DND-41 (cell line): Measurements from ENCODE around the gene MYO16.

Source experiments
- ATAC-seq: fragments of 200-7000 bp; cut with Tn5 transposase; 3 replicates; pipeline ENCODE4 v1.9.1; 2021; ENCODE audit warnings: low read depth; ENCODE audit not compliant: insufficient read depth
- DNase-seq: peaks from one replicate; pipeline ENCODE4 v3.0.0-alpha.2; 2020
- H2AFZ ChIP-seq: 2 replicates; pipeline ENCODE4 v1.6.0; 2012; ENCODE audit warnings: low read depth, low read length
- H3K27ac ChIP-seq: 2 replicates; pipeline ENCODE4 v1.5.1; 2012; ENCODE audit warnings: low read length, inconsistent platforms
- H3K27me3 ChIP-seq: fragments of 200-600 bp; sonication (generic); 2 replicates; pipeline ENCODE4 v1.6.0; 2012; ENCODE audit warnings: low read length, mild to moderate bottlenecking, inconsistent platforms; ENCODE audit not compliant: insufficient read depth, poor library complexity
- H3K36me3 ChIP-seq: 2 replicates; pipeline ENCODE4 v1.5.1; 2012; ENCODE audit warnings: low read length, inconsistent platforms; ENCODE audit not compliant: insufficient read depth
- H3K4me1 ChIP-seq: 2 replicates; pipeline ENCODE4 v1.5.1; 2012; ENCODE audit warnings: mild to moderate bottlenecking, low read length; ENCODE audit not compliant: insufficient read depth
- H3K4me2 ChIP-seq: 2 replicates; pipeline ENCODE4 v1.6.0; 2012; ENCODE audit warnings: mild to moderate bottlenecking, moderate library complexity, low read length, inconsistent platforms; ENCODE audit not compliant: insufficient read depth
- H3K4me3 ChIP-seq, 2 experiments: fragments of 200-600 bp in 1 of 2; shearing (Covaris generic) in 1 of 2; 2 replicates each; pipeline ENCODE4 v1.5.1; 2012 to 2016; ENCODE audit warnings: inconsistent platforms in 2 of 2, low read length in 2 of 2, mild to moderate bottlenecking in 2 of 2, low read depth in 1 of 2, moderate library complexity in 1 of 2
- H3K79me2 ChIP-seq: 2 replicates; pipeline ENCODE4 v1.6.0; 2012; ENCODE audit warnings: low read length, inconsistent platforms; ENCODE audit not compliant: insufficient read depth
- H3K9ac ChIP-seq: 2 replicates; pipeline ENCODE4 v1.6.0; 2012; ENCODE audit warnings: low read depth, mild to moderate bottlenecking, inconsistent platforms, low read length, moderate library complexity
- H3K9me3 ChIP-seq: 2 replicates; pipeline ENCODE4 v1.5.1; 2012; ENCODE audit warnings: low read length, moderate library complexity, mild to moderate bottlenecking, inconsistent platforms; ENCODE audit not compliant: insufficient read depth, severe bottlenecking
- H4K20me1 ChIP-seq: 2 replicates; pipeline ENCODE4 v1.6.0; 2012; ENCODE audit warnings: low read length; ENCODE audit not compliant: insufficient read depth
- CTCF ChIP-seq: IDR thresholded peaks from 2 replicates; pipeline ENCODE4 v1.5.1; 2012; ENCODE audit warnings: borderline replicate concordance, low read length, moderate library complexity, mild to moderate bottlenecking; ENCODE audit not compliant: poor library complexity, severe bottlenecking; ENCODE audit errors: extremely low read depth
- EZH2 ChIP-seq: IDR thresholded peaks from 3 replicates; pipeline ENCODE4 v1.6.1; 2012; ENCODE audit warnings: borderline replicate concordance, low read depth, mild to moderate bottlenecking, moderate library complexity, low read length, inconsistent platforms; ENCODE audit not compliant: severe bottlenecking

Gene MYO16

GRCh38 chr13:108667205-108667604, 37.8 kb downstream of the MYO16 start:
- H3K27me3 ChIP-seq: no peaks in the 10 kb centered on the region
- no peak overlapping the region for H3K4me2 ChIP-seq
- H3K27ac ChIP-seq: no peak overlapping the region
- H3K4me3 ChIP-seq: no peak overlapping the region
- H2AFZ ChIP-seq: no peak overlapping the region
- no peaks in the 10 kb centered on the region for H4K20me1 ChIP-seq
- no peaks in the 10 kb centered on the region for H3K79me2 ChIP-seq
- no peak overlapping the region for H3K9ac ChIP-seq
- DNase-seq (no peak), ATAC-seq (no peak)
- peaks cover 7% of the 10 kb centered on the region for H3K9me3 ChIP-seq
- no peak for TF ChIP-seq CTCF
- TF ChIP-seq EZH2: no peak
- H3K36me3 ChIP-seq: no peaks in the 10 kb centered on the region
- no peaks in the 10 kb centered on the region for H3K4me1 ChIP-seq

GRCh38 chr13:108669381-108669780, 40.0 kb downstream of the MYO16 start:
- Histone ChIP-seq H2AFZ (no peak overlapping the region), H3K4me2 (no peak overlapping the region), H3K4me3 (no peak overlapping the region), H3K9me3 (peaks cover 7% of the 10 kb centered on the region), H4K20me1 (no peaks in the 10 kb centered on the region), H3K9ac (no peak overlapping the region), H3K79me2 (no peaks in the 10 kb centered on the region), H3K36me3 (no peaks in the 10 kb centered on the region), H3K27me3 (peaks cover 5% of the 10 kb centered on the region), H3K27ac (no peak overlapping the region), H3K4me1 (no peaks in the 10 kb centered on the region)
- ATAC-seq (no peak), DNase-seq (no peak)
- TF ChIP-seq EZH2 (no peak), CTCF (no peak)

GRCh38 chr13:108674346-108674745, 44.9 kb downstream of the MYO16 start:
- ATAC-seq (no peak), DNase-seq (no peak)
- Histone ChIP-seq H3K79me2 (no peaks in the 10 kb centered on the region), H3K4me1 (no peaks in the 10 kb centered on the region), H3K4me3 (no peak overlapping the region), H4K20me1 (no peaks in the 10 kb centered on the region), H3K9me3 (no peaks in the 10 kb centered on the region), H3K9ac (no peak overlapping the region), H3K36me3 (no peaks in the 10 kb centered on the region), H3K27me3 (peaks cover 9% of the 10 kb centered on the region), H3K27ac (no peak overlapping the region), H3K4me2 (no peak overlapping the region), H2AFZ (no peak overlapping the region)
- TF ChIP-seq CTCF (no peak), EZH2 (no peak)

GRCh38 chr13:108674771-108675170, 45.4 kb downstream of the MYO16 start:
- Histone ChIP-seq H3K79me2 (no peaks in the 10 kb centered on the region), H3K4me2 (no peak overlapping the region), H3K27ac (no peak overlapping the region), H3K4me1 (no peaks in the 10 kb centered on the region), H3K4me3 (no peak overlapping the region), H2AFZ (no peak overlapping the region), H3K9ac (no peak overlapping the region), H3K27me3 (peaks cover 9% of the 10 kb centered on the region), H3K36me3 (no peaks in the 10 kb centered on the region), H4K20me1 (no peaks in the 10 kb centered on the region), H3K9me3 (no peaks in the 10 kb centered on the region)
- ATAC-seq: no peak
- no peak for DNase-seq
- TF ChIP-seq EZH2 (no peak), CTCF (no peak)
